Neural cell (in vitro differentiated cells): Measurements from ENCODE around the gene STIM1. TPM values are rescaled to one million over a fixed set of nuclear protein-coding genes. Genes with fewer than 3 reads are reported as not detected.

Experiments used
- H2AFZ ChIP-seq: fragments of 200-600, 300-800 bp; sonication (generic), shearing (Covaris generic); 2 replicates; pipeline ENCODE4 v1.6.0; 2014; ENCODE audit warnings: low read depth, mild to moderate bottlenecking, antibody characterized with exemption, low read length, moderate library complexity
- H3F3A ChIP-seq: fragments of 200-600 bp; shearing (Covaris generic); 2 replicates; pipeline ENCODE4 v1.6.1; 2016; ENCODE audit warnings: mild to moderate bottlenecking, moderate library complexity, mixed read lengths, antibody characterized with exemption, low read length; ENCODE audit not compliant: insufficient read depth, poor library complexity, severe bottlenecking
- H3K27ac ChIP-seq: fragments of 200-600, 300-800 bp; sonication (generic), shearing (Covaris generic); 2 replicates; pipeline ENCODE4 v1.5.1; 2014; ENCODE audit warnings: mild to moderate bottlenecking, low read length, moderate library complexity
- H3K27me3 ChIP-seq: fragments of 300-800, 200-600 bp; sonication (generic), shearing (Covaris generic); 2 replicates; pipeline ENCODE4 v1.6.0; 2014; ENCODE audit warnings: mild to moderate bottlenecking, low read depth, low read length, moderate library complexity; ENCODE audit not compliant: insufficient read depth
- H3K36me3 ChIP-seq: fragments of 300-800, 200-600 bp; sonication (generic), shearing (Covaris generic); 2 replicates; pipeline ENCODE4 v1.5.1; 2014; ENCODE audit warnings: mild to moderate bottlenecking, antibody characterized with exemption, low read length, moderate library complexity; ENCODE audit not compliant: insufficient read depth
- H3K4me2 ChIP-seq: fragments of 300-800, 200-600 bp; sonication (generic), shearing (Covaris generic); 2 replicates; pipeline ENCODE4 v1.6.0; 2014; ENCODE audit warnings: mild to moderate bottlenecking, low read length
- H3K4me3 ChIP-seq: fragments of 300-800, 200-600 bp; sonication (generic), shearing (Covaris generic); 2 replicates; pipeline ENCODE4 v1.5.1; 2014; ENCODE audit warnings: mild to moderate bottlenecking, low read length, moderate library complexity
- H3K79me2 ChIP-seq: fragments of 200-600 bp; shearing (Covaris generic); replicated peaks from 2 replicates; pipeline ENCODE4 v1.6.0; 2014; ENCODE audit warnings: mild to moderate bottlenecking, low read length, moderate library complexity; ENCODE audit not compliant: insufficient read depth
- H3K9ac ChIP-seq: fragments of 300-800, 200-600 bp; sonication (generic), shearing (Covaris generic); 2 replicates; pipeline ENCODE4 v1.6.1; 2016; ENCODE audit warnings: mild to moderate bottlenecking, low read length, mixed read lengths
- H3K9me2 ChIP-seq: fragments of 200-600 bp; shearing (Covaris generic); 2 replicates; pipeline ENCODE4 v1.6.1; 2016; ENCODE audit warnings: mild to moderate bottlenecking, low read length, mixed read lengths; ENCODE audit not compliant: insufficient read depth
- H3K9me3 ChIP-seq: fragments of 200-600, 300-800 bp; sonication (generic), shearing (Covaris generic); 2 replicates; pipeline ENCODE4 v1.6.1; 2016; ENCODE audit warnings: mild to moderate bottlenecking, mixed run types, low read length, moderate library complexity, mixed read lengths
- H4K20me1 ChIP-seq: fragments of 200-600 bp; shearing (Covaris generic); 2 replicates; pipeline ENCODE4 v1.6.1; 2016; ENCODE audit warnings: mild to moderate bottlenecking, mixed run types; ENCODE audit not compliant: insufficient read depth
- EP300 ChIP-seq: fragments of 450-650 bp; conservative IDR thresholded peaks from 2 replicates; pipeline ENCODE4 v1.6.1; 2014; ENCODE audit warnings: antibody characterized with exemption, mild to moderate bottlenecking, moderate library complexity; ENCODE audit not compliant: poor library complexity, severe bottlenecking
- EZH2 ChIP-seq: fragments of 200-600, 300-800 bp; shearing (Covaris generic), sonication (generic); IDR thresholded peaks from 2 replicates; pipeline ENCODE4 v1.6.1; 2014; ENCODE audit warnings: antibody characterized with exemption, low read length, borderline replicate concordance, mild to moderate bottlenecking; ENCODE audit not compliant: insufficient read depth, poor library complexity, severe bottlenecking
- MXI1 ChIP-seq: fragments of 450-650 bp; conservative IDR thresholded peaks from 2 replicates; pipeline ENCODE4 v1.6.1; 2014; ENCODE audit warnings: antibody characterized with exemption, mild to moderate bottlenecking; ENCODE audit not compliant: poor library complexity, severe bottlenecking
- POLR2AphosphoS5 ChIP-seq: IDR thresholded peaks from 2 replicates; pipeline ENCODE4 v1.6.1; 2012
- RAD21 ChIP-seq: fragments of 450-650 bp; conservative IDR thresholded peaks from 2 replicates; pipeline ENCODE4 v1.6.1; 2014; ENCODE audit warnings: antibody characterized with exemption, mild to moderate bottlenecking, moderate library complexity
- SMC3 ChIP-seq: fragments of 450-650 bp; conservative IDR thresholded peaks from 2 replicates; pipeline ENCODE4 v1.6.1; 2014; ENCODE audit warnings: antibody characterized with exemption, mild to moderate bottlenecking, moderate library complexity; ENCODE audit not compliant: poor library complexity
- TAF1 ChIP-seq: IDR thresholded peaks from 2 replicates; pipeline ENCODE4 v1.6.1; 2012; ENCODE audit warnings: low read depth
- polyA plus RNA-seq: library from polyadenylated mRNA; depleted of rRNA; stranded (reverse); fragments of >200 nt; gene quantifications from 2 replicates; pipeline ENCODE4 v1.2.3, GENCODE V29; 2014
- TF ChIP-seq, protein P1 (sequence below): fragments of 450-650 bp; IDR thresholded peaks from 2 replicates; pipeline ENCODE4 v1.5.1; 2014; ENCODE audit warnings: antibody characterized with exemption, mild to moderate bottlenecking, moderate library complexity; ENCODE audit not compliant: poor library complexity, severe bottlenecking
- TF ChIP-seq, protein P2 (sequence below): IDR thresholded peaks from 2 replicates; pipeline ENCODE4 v1.6.1; 2012; ENCODE audit warnings: borderline replicate concordance

Gene STIM1
- polyA plus RNA-seq, 1 donor from 2014 or later: 14.5 TPM

DNA sequence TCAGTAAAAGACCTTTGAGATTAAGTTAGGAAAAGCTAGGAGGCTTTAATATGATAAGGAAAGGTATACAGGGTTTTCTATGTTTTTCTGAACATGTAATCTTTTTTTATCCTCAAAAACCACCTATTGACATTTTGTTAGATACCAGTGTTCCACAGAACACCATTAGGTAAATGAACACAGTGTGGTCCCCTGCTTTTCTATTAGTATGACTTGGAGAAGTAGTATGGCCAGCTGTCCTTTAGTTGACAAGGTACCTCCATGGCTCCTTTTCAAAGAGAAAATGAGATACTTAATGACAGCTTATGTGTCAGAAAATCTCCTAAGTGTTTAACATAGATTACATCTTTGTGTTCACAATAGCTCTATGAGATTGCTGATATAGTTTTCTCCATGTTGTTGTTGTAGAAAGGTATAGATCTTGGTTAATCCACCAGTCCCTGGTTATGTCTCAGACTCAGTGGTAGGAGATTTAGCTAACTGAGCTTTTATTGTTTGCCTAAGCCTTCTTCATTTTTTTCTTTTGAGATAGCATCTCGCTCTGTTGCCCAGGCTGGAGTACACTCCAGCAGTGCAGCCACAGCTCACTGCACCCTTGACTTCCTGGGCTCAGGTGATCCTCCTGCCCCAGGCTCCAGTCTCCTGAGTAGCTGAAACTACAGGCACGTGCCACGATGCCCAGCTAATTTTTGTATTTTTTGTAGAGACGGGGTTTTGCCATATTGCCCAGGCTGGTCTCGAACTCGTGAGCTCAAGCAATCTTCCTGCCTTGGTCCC, 46.0 kb downstream of the STIM1 start:
- no peaks in the 10 kb centered on the region for H4K20me1 ChIP-seq
- H3K4me3 ChIP-seq: no peak overlapping the region
- H3K4me2 ChIP-seq: no peak overlapping the region
- no peaks in the 10 kb centered on the region for H3K9me3 ChIP-seq
- TF ChIP-seq, protein P1, sequence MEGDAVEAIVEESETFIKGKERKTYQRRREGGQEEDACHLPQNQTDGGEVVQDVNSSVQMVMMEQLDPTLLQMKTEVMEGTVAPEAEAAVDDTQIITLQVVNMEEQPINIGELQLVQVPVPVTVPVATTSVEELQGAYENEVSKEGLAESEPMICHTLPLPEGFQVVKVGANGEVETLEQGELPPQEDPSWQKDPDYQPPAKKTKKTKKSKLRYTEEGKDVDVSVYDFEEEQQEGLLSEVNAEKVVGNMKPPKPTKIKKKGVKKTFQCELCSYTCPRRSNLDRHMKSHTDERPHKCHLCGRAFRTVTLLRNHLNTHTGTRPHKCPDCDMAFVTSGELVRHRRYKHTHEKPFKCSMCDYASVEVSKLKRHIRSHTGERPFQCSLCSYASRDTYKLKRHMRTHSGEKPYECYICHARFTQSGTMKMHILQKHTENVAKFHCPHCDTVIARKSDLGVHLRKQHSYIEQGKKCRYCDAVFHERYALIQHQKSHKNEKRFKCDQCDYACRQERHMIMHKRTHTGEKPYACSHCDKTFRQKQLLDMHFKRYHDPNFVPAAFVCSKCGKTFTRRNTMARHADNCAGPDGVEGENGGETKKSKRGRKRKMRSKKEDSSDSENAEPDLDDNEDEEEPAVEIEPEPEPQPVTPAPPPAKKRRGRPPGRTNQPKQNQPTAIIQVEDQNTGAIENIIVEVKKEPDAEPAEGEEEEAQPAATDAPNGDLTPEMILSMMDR: no peak
- TF ChIP-seq SMC3 (no peak), EP300 (no peak), EZH2 (no peak), MXI1 (no peak), POLR2AphosphoS5 (no peak), TAF1 (no peak), RAD21 (no peak)
- TF ChIP-seq, protein P2, sequence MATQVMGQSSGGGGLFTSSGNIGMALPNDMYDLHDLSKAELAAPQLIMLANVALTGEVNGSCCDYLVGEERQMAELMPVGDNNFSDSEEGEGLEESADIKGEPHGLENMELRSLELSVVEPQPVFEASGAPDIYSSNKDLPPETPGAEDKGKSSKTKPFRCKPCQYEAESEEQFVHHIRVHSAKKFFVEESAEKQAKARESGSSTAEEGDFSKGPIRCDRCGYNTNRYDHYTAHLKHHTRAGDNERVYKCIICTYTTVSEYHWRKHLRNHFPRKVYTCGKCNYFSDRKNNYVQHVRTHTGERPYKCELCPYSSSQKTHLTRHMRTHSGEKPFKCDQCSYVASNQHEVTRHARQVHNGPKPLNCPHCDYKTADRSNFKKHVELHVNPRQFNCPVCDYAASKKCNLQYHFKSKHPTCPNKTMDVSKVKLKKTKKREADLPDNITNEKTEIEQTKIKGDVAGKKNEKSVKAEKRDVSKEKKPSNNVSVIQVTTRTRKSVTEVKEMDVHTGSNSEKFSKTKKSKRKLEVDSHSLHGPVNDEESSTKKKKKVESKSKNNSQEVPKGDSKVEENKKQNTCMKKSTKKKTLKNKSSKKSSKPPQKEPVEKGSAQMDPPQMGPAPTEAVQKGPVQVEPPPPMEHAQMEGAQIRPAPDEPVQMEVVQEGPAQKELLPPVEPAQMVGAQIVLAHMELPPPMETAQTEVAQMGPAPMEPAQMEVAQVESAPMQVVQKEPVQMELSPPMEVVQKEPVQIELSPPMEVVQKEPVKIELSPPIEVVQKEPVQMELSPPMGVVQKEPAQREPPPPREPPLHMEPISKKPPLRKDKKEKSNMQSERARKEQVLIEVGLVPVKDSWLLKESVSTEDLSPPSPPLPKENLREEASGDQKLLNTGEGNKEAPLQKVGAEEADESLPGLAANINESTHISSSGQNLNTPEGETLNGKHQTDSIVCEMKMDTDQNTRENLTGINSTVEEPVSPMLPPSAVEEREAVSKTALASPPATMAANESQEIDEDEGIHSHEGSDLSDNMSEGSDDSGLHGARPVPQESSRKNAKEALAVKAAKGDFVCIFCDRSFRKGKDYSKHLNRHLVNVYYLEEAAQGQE: no peak
- H3K36me3 ChIP-seq: no peaks in the 10 kb centered on the region
- H3K9ac ChIP-seq: no peak overlapping the region
- H3K9me2 ChIP-seq: no peaks in the 10 kb centered on the region
- H3K27me3 ChIP-seq: no peaks in the 10 kb centered on the region
- no peaks in the 10 kb centered on the region for H3K79me2 ChIP-seq
- H3K27ac ChIP-seq: no peak overlapping the region
- no peaks in the 10 kb centered on the region for H3F3A ChIP-seq
- no peak overlapping the region for H2AFZ ChIP-seq

GRCh38 chr11:3902441-3902840, 47.0 kb downstream of the STIM1 start:
- Histone ChIP-seq H3K27me3 (no peaks in the 10 kb centered on the region), H3K79me2 (no peaks in the 10 kb centered on the region), H3K4me3 (no peak overlapping the region), H3K9me3 (no peaks in the 10 kb centered on the region), H2AFZ (no peak overlapping the region), H3K9ac (no peak overlapping the region), H3K9me2 (no peaks in the 10 kb centered on the region), H3K4me2 (no peak overlapping the region), H3F3A (no peaks in the 10 kb centered on the region), H3K27ac (no peak overlapping the region), H4K20me1 (no peaks in the 10 kb centered on the region), H3K36me3 (no peaks in the 10 kb centered on the region)
- TF ChIP-seq POLR2AphosphoS5: no peak
- no peak for TF ChIP-seq EZH2
- no peak for TF ChIP-seq MXI1
- TF ChIP-seq, protein P1: no peak
- TF ChIP-seq RAD21: no peak
- TF ChIP-seq, protein P2: no peak
- TF ChIP-seq EP300: no peak
